C4-2B (cell line): ENCODE measurements around the gene GPX4.

Experiments used
- ZFX ChIP-seq: fragments of 450-650 bp; IDR thresholded peaks from 2 replicates; pipeline ENCODE4 v1.6.1; 2017
- TF ChIP-seq, protein P1 (sequence below): fragments of 450-650 bp; conservative IDR thresholded peaks from 2 replicates; pipeline ENCODE4 v1.5.1; 2017; ENCODE audit warnings: mild to moderate bottlenecking

DNA sequence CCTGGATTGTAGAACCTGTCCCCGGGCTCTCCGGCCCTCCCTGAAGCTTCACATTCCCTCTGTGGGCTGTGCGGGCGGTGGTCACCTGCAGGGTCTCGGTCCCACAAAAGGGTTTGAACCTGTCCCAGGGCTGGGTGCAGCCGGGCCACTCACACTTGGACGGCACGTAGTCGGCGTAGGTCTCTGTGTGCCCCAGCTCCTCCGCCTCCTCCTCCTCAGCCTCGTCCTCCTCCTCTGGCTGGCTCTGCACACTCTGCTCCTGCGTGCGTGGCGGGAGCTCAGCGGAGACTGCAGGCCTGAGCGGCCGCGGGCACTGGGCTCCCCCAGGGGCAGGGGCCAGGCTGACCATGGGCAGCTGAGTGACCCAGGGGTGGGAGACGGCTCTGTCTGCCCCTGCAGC, 19.6 kb downstream of the GPX4 start:
- TF ChIP-seq, protein P1, sequence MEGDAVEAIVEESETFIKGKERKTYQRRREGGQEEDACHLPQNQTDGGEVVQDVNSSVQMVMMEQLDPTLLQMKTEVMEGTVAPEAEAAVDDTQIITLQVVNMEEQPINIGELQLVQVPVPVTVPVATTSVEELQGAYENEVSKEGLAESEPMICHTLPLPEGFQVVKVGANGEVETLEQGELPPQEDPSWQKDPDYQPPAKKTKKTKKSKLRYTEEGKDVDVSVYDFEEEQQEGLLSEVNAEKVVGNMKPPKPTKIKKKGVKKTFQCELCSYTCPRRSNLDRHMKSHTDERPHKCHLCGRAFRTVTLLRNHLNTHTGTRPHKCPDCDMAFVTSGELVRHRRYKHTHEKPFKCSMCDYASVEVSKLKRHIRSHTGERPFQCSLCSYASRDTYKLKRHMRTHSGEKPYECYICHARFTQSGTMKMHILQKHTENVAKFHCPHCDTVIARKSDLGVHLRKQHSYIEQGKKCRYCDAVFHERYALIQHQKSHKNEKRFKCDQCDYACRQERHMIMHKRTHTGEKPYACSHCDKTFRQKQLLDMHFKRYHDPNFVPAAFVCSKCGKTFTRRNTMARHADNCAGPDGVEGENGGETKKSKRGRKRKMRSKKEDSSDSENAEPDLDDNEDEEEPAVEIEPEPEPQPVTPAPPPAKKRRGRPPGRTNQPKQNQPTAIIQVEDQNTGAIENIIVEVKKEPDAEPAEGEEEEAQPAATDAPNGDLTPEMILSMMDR = no peak
- no peak for TF ChIP-seq ZFX
